ENCODE measurements around the gene CALML5.

Gene CALML5

DNA sequence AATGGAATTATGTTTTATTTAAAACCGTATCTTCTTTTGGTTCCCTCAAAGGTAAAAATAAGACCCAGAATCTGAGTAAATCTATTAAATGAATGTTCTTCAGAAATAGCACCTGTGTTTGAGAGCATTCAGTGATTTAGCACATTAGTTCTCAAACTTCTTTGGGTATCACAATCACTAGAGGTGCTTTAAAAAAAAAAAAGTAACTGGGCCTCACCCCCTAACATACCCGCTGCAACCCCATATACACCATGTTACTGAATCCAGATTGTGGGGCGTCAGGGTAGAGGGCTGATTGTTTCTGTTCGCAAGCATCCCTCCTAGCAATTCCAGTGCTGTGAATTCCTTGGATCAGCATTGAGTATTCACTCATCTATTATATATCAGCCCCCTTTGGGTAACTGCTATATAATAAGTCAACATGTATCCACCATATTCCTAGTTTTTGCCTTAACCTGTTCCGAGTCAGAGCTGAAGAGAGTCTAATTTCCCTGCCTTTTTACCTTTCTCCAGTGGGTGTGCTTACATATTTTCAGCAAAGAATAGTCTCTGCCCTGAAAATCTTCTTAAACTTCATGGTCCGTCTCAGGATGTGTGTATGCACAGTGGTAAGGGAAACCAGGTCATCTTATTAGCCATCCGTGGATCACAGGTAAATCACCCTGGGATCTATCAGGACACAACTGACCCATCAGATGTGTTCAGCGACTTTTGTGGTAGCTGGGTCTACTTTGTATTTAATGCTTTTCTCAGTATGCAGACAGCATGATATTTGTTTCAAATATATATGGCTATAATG, 40.2 kb downstream of the CALML5 start:
- no peak for DNase-seq (ENCODE audit: low read depth in 1 of 2, low spot score in 1 of 2)
- TF ChIP-seq POLR2AphosphoS5 (IDR thresholded peaks at IDR 0.05; ENCODE audit: low read depth) (no peak), SPI1 (IDR thresholded peaks at IDR 0.05; ENCODE audit: borderline replicate concordance, low read depth) (no peak), GABPA (IDR thresholded peaks at IDR 0.05; ENCODE audit: low read depth) (no peak)
- TF ChIP-seq, protein P1, sequence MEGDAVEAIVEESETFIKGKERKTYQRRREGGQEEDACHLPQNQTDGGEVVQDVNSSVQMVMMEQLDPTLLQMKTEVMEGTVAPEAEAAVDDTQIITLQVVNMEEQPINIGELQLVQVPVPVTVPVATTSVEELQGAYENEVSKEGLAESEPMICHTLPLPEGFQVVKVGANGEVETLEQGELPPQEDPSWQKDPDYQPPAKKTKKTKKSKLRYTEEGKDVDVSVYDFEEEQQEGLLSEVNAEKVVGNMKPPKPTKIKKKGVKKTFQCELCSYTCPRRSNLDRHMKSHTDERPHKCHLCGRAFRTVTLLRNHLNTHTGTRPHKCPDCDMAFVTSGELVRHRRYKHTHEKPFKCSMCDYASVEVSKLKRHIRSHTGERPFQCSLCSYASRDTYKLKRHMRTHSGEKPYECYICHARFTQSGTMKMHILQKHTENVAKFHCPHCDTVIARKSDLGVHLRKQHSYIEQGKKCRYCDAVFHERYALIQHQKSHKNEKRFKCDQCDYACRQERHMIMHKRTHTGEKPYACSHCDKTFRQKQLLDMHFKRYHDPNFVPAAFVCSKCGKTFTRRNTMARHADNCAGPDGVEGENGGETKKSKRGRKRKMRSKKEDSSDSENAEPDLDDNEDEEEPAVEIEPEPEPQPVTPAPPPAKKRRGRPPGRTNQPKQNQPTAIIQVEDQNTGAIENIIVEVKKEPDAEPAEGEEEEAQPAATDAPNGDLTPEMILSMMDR (IDR thresholded peaks at IDR 0.05; ENCODE audit: insufficient read depth, low read length) = no peak
- TF ChIP-seq, protein P2, sequence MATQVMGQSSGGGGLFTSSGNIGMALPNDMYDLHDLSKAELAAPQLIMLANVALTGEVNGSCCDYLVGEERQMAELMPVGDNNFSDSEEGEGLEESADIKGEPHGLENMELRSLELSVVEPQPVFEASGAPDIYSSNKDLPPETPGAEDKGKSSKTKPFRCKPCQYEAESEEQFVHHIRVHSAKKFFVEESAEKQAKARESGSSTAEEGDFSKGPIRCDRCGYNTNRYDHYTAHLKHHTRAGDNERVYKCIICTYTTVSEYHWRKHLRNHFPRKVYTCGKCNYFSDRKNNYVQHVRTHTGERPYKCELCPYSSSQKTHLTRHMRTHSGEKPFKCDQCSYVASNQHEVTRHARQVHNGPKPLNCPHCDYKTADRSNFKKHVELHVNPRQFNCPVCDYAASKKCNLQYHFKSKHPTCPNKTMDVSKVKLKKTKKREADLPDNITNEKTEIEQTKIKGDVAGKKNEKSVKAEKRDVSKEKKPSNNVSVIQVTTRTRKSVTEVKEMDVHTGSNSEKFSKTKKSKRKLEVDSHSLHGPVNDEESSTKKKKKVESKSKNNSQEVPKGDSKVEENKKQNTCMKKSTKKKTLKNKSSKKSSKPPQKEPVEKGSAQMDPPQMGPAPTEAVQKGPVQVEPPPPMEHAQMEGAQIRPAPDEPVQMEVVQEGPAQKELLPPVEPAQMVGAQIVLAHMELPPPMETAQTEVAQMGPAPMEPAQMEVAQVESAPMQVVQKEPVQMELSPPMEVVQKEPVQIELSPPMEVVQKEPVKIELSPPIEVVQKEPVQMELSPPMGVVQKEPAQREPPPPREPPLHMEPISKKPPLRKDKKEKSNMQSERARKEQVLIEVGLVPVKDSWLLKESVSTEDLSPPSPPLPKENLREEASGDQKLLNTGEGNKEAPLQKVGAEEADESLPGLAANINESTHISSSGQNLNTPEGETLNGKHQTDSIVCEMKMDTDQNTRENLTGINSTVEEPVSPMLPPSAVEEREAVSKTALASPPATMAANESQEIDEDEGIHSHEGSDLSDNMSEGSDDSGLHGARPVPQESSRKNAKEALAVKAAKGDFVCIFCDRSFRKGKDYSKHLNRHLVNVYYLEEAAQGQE (IDR thresholded peaks at IDR 0.05; ENCODE audit: insufficient replicate concordance, low read depth) = no peak
- Histone ChIP-seq H3K4me3 (replicated peaks; ENCODE audit: insufficient read depth, low read length) (no peak overlapping the region), H3K27ac (replicated peaks) (no peak overlapping the region), H3K27me3 (ENCODE audit: insufficient read depth, poor library complexity, severe bottlenecking) (no peaks in the 10 kb centered on the region)

DNA sequence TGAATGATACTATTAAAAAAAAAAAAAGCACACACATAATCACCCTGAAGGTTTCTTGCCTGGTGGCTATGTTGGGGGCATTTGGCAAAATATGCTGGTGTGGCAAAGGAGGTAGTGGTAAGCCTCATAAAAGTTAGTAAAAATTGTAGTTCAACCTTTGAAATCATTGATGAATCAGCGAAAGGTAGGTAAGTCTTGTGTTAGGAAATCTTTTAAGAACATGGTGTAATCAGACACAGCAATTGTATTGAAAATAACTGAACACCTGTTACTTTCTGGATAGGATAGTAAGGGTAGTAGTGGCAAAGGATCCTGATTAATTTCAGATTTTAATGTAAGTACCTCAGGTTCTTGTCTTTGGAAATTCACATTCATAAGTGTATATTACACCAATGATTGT, 40.9 kb downstream of the CALML5 start:
- TF ChIP-seq, protein P1 (IDR thresholded peaks at IDR 0.05; ENCODE audit: insufficient read depth, low read length) = no peak
- TF ChIP-seq, protein P2 (IDR thresholded peaks at IDR 0.05; ENCODE audit: insufficient replicate concordance, low read depth) = no peak
- TF ChIP-seq POLR2AphosphoS5 (IDR thresholded peaks at IDR 0.05; ENCODE audit: low read depth) (no peak), GABPA (IDR thresholded peaks at IDR 0.05; ENCODE audit: low read depth) (no peak), SPI1 (IDR thresholded peaks at IDR 0.05; ENCODE audit: borderline replicate concordance, low read depth) (no peak)
- Histone ChIP-seq H3K4me3 (replicated peaks; ENCODE audit: insufficient read depth, low read length) (no peak overlapping the region), H3K27ac (replicated peaks) (no peak overlapping the region), H3K27me3 (ENCODE audit: insufficient read depth, poor library complexity, severe bottlenecking) (no peaks in the 10 kb centered on the region)
- no peak for DNase-seq (ENCODE audit: low read depth in 1 of 2, low spot score in 1 of 2)

DNA sequence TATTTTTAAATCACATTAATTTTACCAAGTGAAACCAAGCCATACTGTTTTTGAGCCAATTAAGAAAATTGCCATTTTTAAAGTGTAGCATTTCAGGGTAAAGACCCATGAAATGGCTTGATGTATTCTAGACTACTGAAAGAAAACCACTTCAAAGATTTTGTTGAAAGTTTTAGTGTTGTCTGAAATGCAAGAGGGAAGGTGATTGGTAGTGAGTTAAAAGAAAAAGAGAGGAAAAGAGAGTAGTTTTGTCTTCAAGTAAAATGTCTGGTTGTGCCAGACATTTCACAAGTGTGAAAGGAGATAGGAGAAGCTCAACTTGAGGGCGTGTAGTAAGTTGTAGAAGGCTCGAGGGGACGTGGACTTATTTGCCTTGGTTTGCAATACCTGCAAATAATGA, 41.6 kb downstream of the CALML5 start:
- H3K27me3 ChIP-seq (ENCODE audit: insufficient read depth, poor library complexity, severe bottlenecking) = no peaks in the 10 kb centered on the region
- no peak for DNase-seq (ENCODE audit: low read depth in 1 of 2, low spot score in 1 of 2)
- TF ChIP-seq GABPA (IDR thresholded peaks at IDR 0.05; ENCODE audit: low read depth) = no peak
- H3K4me3 ChIP-seq (replicated peaks; ENCODE audit: insufficient read depth, low read length) = no peak overlapping the region
- H3K27ac ChIP-seq (replicated peaks) = no peak overlapping the region

DNA sequence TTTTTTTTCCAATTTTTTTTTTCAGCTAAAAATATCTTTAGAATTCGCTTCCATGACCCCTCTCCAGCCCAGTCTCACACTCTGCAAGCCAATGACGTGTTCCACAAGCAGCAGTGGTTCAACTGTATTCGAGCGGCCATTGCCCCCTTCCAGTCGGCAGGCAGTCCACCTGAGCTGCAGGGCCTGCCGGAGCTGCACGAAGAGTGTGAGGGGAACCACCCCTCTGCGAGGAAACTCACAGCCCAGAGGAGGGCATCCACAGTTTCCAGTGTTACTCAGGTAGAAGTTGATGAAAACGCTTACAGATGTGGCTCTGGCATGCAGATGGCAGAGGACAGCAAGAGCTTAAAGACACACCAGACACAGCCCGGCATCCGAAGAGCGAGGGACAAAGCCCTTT, 42.8 kb downstream of the CALML5 start:
- TF ChIP-seq SPI1 (IDR thresholded peaks at IDR 0.05; ENCODE audit: borderline replicate concordance, low read depth) (no peak), POLR2AphosphoS5 (IDR thresholded peaks at IDR 0.05; ENCODE audit: low read depth) (no peak), GABPA (IDR thresholded peaks at IDR 0.05; ENCODE audit: low read depth) (no peak)
- TF ChIP-seq, protein P1 (IDR thresholded peaks at IDR 0.05; ENCODE audit: insufficient read depth, low read length) = no peak
- Histone ChIP-seq H3K4me3 (replicated peaks; ENCODE audit: insufficient read depth, low read length) (no peak overlapping the region), H3K27me3 (ENCODE audit: insufficient read depth, poor library complexity, severe bottlenecking) (no peaks in the 10 kb centered on the region), H3K27ac (replicated peaks) (no peak overlapping the region)
- no peak for DNase-seq (ENCODE audit: low read depth in 1 of 2, low spot score in 1 of 2)
